Spleen (tissue), 7 donors: ENCODE results near the gene SYNPO.

Experiments
- CTCF ChIP-seq, 11 experiments: fragments of 200-600 bp in 7 of 11; fragments of 450-650 bp in 4 of 11; sonication (generic) in 4 of 11; IDR thresholded peaks in 8 of 11; conservative IDR thresholded peaks in 3 of 11; 1 replicate in 7 of 11; 2 replicates in 4 of 11; pipeline versions ENCODE4 v1.4.0 to v1.8.0; 2016 to 2021; ENCODE audit warnings: antibody characterized with exemption in 11 of 11, inconsistent platforms in 4 of 11, mild to moderate bottlenecking in 1 of 11
- POLR2A ChIP-seq, 3 donors: fragments of 450-650 bp; IDR thresholded peaks; one replicate each; pipeline ENCODE4 v1.5.1; 2017; ENCODE audit warnings: antibody characterized with exemption in 3 of 3, mild to moderate bottlenecking in 1 of 3
- POLR2AphosphoS5 ChIP-seq, 3 donors: sonication (generic); formaldehyde crosslinking; IDR thresholded peaks; one replicate each; pipeline ENCODE4 v1.5.1; 2017; ENCODE audit warnings: antibody characterized with exemption in 3 of 3
- donor health status: DM: no; HTN: no; CAD: no; lungs with moderate emphysema.
- donor health status: DM: no; HTN: no; CAD: no.
- donor health status: DM: no; HTN: no; CAD: no.

GRCh38 chr5:150672237-150672883 lies 31.9 kb downstream of the SYNPO start:
- no peak for TF ChIP-seq CTCF (IDR thresholded peaks at IDR 0.05 in 8 of 11, conservative IDR thresholded peaks at IDR 0.05 in 3 of 11)
- TF ChIP-seq POLR2A (IDR thresholded peaks at IDR 0.05), result no peak
- peak in 2 of 3 donors; percentile 43 to 49 for TF ChIP-seq POLR2AphosphoS5 (IDR thresholded peaks at IDR 0.05)
